Tibial nerve (tissue), 4 donors: Measurements from ENCODE around the gene CELSR1.

ENCODE experiments used
- CTCF ChIP-seq, 5 experiments: fragments of 200-600 bp in 3 of 5; fragments of 450-650 bp in 2 of 5; sonication (generic) in 3 of 5; IDR thresholded peaks; one replicate each; pipeline ENCODE4 v1.5.1; 2016 to 2019; ENCODE audit warnings: antibody characterized with exemption in 5 of 5, mild to moderate bottlenecking in 3 of 5, moderate library complexity in 2 of 5
- EP300 ChIP-seq, 2 donors: sonication (generic); formaldehyde crosslinking; IDR thresholded peaks; one replicate each; pipeline ENCODE4 v1.6.1; 2017; ENCODE audit warnings: antibody characterized with exemption in 2 of 2, mild to moderate bottlenecking in 1 of 2
- POLR2A ChIP-seq, 2 donors: fragments of 450-650 bp; IDR thresholded peaks; one replicate each; pipeline ENCODE4 v1.6.1; 2017; ENCODE audit warnings: antibody characterized with exemption in 2 of 2, mild to moderate bottlenecking in 2 of 2, moderate library complexity in 2 of 2

GRCh38 chr22:46379066-46379930, 158.1 kb downstream of the CELSR1 start:
- TF ChIP-seq CTCF (IDR thresholded peaks at IDR 0.05) = no peak
- TF ChIP-seq EP300 (IDR thresholded peaks at IDR 0.05) = no peak
- no peak for TF ChIP-seq POLR2A (IDR thresholded peaks at IDR 0.05)
